ENCODE results near the gene R3HDML.
"Not testable (repeated sequence)": the region's sequence is repeated elsewhere in the genome, so short reads cannot be mapped to it uniquely, and the experiment has no call there.

The R3HDML gene

GRCh38 chr20:44328428-44328827 lies 8.4 kb upstream of the R3HDML start:
- DNase-seq (ENCODE audit: low read depth): no peak

GRCh38 chr20:44331201-44331600 lies 5.6 kb upstream of the R3HDML start:
- DNase-seq (ENCODE audit: low read depth): no peak

- DNase-seq (ENCODE audit: low read depth): no peak
Observed at GRCh38 chr20:44334306-44334705, 2.5 kb upstream of the R3HDML start.

- DNase-seq (ENCODE audit: low read depth): no peak
Observed at GRCh38 chr20:44334709-44335108, 2.1 kb upstream of the R3HDML start.

GRCh38 chr20:44335675-44336074 lies 1.2 kb upstream of the R3HDML start:
- DNase-seq (ENCODE audit: low read depth): no peak

- DNase-seq (ENCODE audit: low read depth): no peak
Observed at GRCh38 chr20:44336086-44336485, 757 bp upstream of the R3HDML start.

GRCh38 chr20:44342248-44342647 lies 5.4 kb downstream of the R3HDML start:
- peak; percentile 38 for DNase-seq (ENCODE audit: low read depth)

- no peak for DNase-seq (ENCODE audit: low read depth)
Observed at GRCh38 chr20:44343162-44343675, 6.4 kb downstream of the R3HDML start.

GRCh38 chr20:44344723-44345122 lies 7.9 kb downstream of the R3HDML start:
- DNase-seq (ENCODE audit: low read depth): no peak

GRCh38 chr20:44345147-44345546 lies 8.3 kb downstream of the R3HDML start:
- DNase-seq (ENCODE audit: low read depth): no peak

GRCh38 chr20:44345941-44346340 lies 9.1 kb downstream of the R3HDML start:
- not testable (repeated sequence) for DNase-seq (ENCODE audit: low read depth)

- DNase-seq (ENCODE audit: low read depth): no peak
Observed at GRCh38 chr20:44348168-44348659, 11.4 kb downstream of the R3HDML start.

GRCh38 chr20:44349349-44349748 lies 12.5 kb downstream of the R3HDML start:
- DNase-seq (ENCODE audit: low read depth): no peak

- DNase-seq (ENCODE audit: low read depth): no peak
Observed at GRCh38 chr20:44350567-44350966, 13.7 kb downstream of the R3HDML start.

GRCh38 chr20:44354979-44355497 lies 18.2 kb downstream of the R3HDML start:
- DNase-seq (ENCODE audit: low read depth): no peak

- no peak for DNase-seq (ENCODE audit: low read depth)
Observed at GRCh38 chr20:44355498-44356352, 18.9 kb downstream of the R3HDML start, which contains the start of gene HNF4A. TSS of gene HNF4A (plus strand) at chr20:44355699. CDS start at chr20:44355805, 106 bp downstream.

GRCh38 chr20:44356353-44356723 lies 19.5 kb downstream of the R3HDML start:
- DNase-seq (ENCODE audit: low read depth): no peak

- no peak for DNase-seq (ENCODE audit: low read depth)
Observed at GRCh38 chr20:44357020-44357419, 20.2 kb downstream of the R3HDML start.

GRCh38 chr20:44357555-44358125 lies 20.8 kb downstream of the R3HDML start:
- DNase-seq (ENCODE audit: low read depth): no peak

GRCh38 chr20:44358776-44359175 lies 21.9 kb downstream of the R3HDML start:
- DNase-seq (ENCODE audit: low read depth): no peak

- no peak for DNase-seq (ENCODE audit: low read depth)
Observed at GRCh38 chr20:44360221-44360620, 23.4 kb downstream of the R3HDML start.

- no peak for DNase-seq (ENCODE audit: low read depth)
Observed at GRCh38 chr20:44361021-44361420, 24.2 kb downstream of the R3HDML start.

GRCh38 chr20:44362466-44362940 lies 25.7 kb downstream of the R3HDML start:
- DNase-seq (ENCODE audit: low read depth): no peak
